SK-N-SH treated with all-trans-retinoic acid at 6 μM for 48 hours (cell line): ENCODE results near the gene CPA5.

Experiments used
- ATAC-seq: fragments of 200-7000 bp; cut with Tn5 transposase; 3 replicates; pipeline ENCODE4 v1.9.1; 2020; ENCODE audit warnings: mild to moderate bottlenecking, moderate library complexity
- ARNTL ChIP-seq: fragments of 450-650 bp; formaldehyde crosslinking; IDR thresholded peaks from 2 replicates; pipeline ENCODE4 v1.5.0; 2020; ENCODE audit warnings: low read depth, mild to moderate bottlenecking, moderate library complexity, borderline replicate concordance
- BACH2 ChIP-seq: fragments of 250-450 bp; sonication (Bioruptor Pico); IDR thresholded peaks from 2 replicates; pipeline ENCODE4 v1.9.0; 2021; ENCODE audit warnings: mild to moderate bottlenecking, borderline replicate concordance
- CSDC2 ChIP-seq: fragments of 250-450 bp; sonication (Bioruptor Pico); IDR thresholded peaks from 2 replicates; pipeline ENCODE4 v1.5.0; 2020; ENCODE audit warnings: mild to moderate bottlenecking, moderate library complexity
- ESRRG ChIP-seq: fragments of 250-450 bp; sonication (Bioruptor Pico); IDR thresholded peaks from 2 replicates; pipeline ENCODE4 v1.6.1; 2021; ENCODE audit warnings: mild to moderate bottlenecking
- GLIS3 ChIP-seq: fragments of 250-450 bp; sonication (Bioruptor Pico); IDR thresholded peaks from 2 replicates; pipeline ENCODE4 v1.5.0; 2020; ENCODE audit warnings: mild to moderate bottlenecking, moderate library complexity
- ISL1 ChIP-seq: fragments of 250-450 bp; sonication (Bioruptor Pico); IDR thresholded peaks from 2 replicates; pipeline ENCODE4 v2.1.2; 2022; ENCODE audit warnings: mild to moderate bottlenecking, moderate library complexity
- OSR1 ChIP-seq: fragments of 250-450 bp; sonication (Bioruptor Pico); IDR thresholded peaks from 2 replicates; pipeline ENCODE4 v1.8.0; 2022; ENCODE audit warnings: moderate library complexity, mild to moderate bottlenecking, inconsistent platforms
- PPARA ChIP-seq: fragments of 250-450 bp; sonication (Bioruptor Pico); IDR thresholded peaks from 2 replicates; pipeline ENCODE4 v1.5.0; 2020; ENCODE audit warnings: mild to moderate bottlenecking, borderline replicate concordance
- RARB ChIP-seq: fragments of 250-450 bp; sonication (Bioruptor Pico); IDR thresholded peaks from 2 replicates; pipeline ENCODE4 v1.8.0; 2021; ENCODE audit warnings: mild to moderate bottlenecking, moderate library complexity
- SNAI2 ChIP-seq: fragments of 250-450 bp; sonication (Bioruptor Pico); IDR thresholded peaks from 2 replicates; pipeline ENCODE4 v1.5.0; 2020; ENCODE audit warnings: mild to moderate bottlenecking, moderate library complexity
- TOX ChIP-seq: fragments of 250-450 bp; sonication (Bioruptor Pico); IDR thresholded peaks from 2 replicates; pipeline ENCODE4 v1.8.0; 2021; ENCODE audit warnings: mild to moderate bottlenecking, moderate library complexity, borderline replicate concordance
- ZC3H10 ChIP-seq: fragments of 250-450 bp; sonication (Bioruptor Pico); IDR thresholded peaks from 2 replicates; pipeline ENCODE4 v1.5.1; 2021; ENCODE audit warnings: mild to moderate bottlenecking, moderate library complexity
- ZFP3 ChIP-seq: fragments of 250-450 bp; sonication (Bioruptor Pico); IDR thresholded peaks from 2 replicates; pipeline ENCODE4 v1.5.0; 2020; ENCODE audit warnings: mild to moderate bottlenecking, moderate library complexity
- ZNF565 ChIP-seq: fragments of 450-650 bp; formaldehyde crosslinking; conservative IDR thresholded peaks from 2 replicates; pipeline ENCODE4 v1.5.0; 2020; ENCODE audit warnings: low read depth, mild to moderate bottlenecking, moderate library complexity
- ZNF70 ChIP-seq: fragments of 450-650 bp; formaldehyde crosslinking; IDR thresholded peaks from 2 replicates; pipeline ENCODE4 v1.5.0; 2020; ENCODE audit warnings: mild to moderate bottlenecking, moderate library complexity
- ZNF8 ChIP-seq: fragments of 450-650 bp; formaldehyde crosslinking; IDR thresholded peaks from 2 replicates; pipeline ENCODE4 v1.5.0; 2020; ENCODE audit warnings: mild to moderate bottlenecking, moderate library complexity
- TF ChIP-seq, protein P1 (sequence below): fragments of 250-450 bp; sonication (Bioruptor Pico); IDR thresholded peaks from 2 replicates; pipeline ENCODE4 v1.5.1; 2020; ENCODE audit warnings: low read depth, mild to moderate bottlenecking, moderate library complexity
- TF ChIP-seq, protein P2 (sequence below): fragments of 250-450 bp; sonication (Bioruptor Pico); IDR thresholded peaks from 2 replicates; pipeline ENCODE4 v1.8.0; 2020; ENCODE audit warnings: mild to moderate bottlenecking, moderate library complexity, borderline replicate concordance
- TF ChIP-seq, protein P3 (sequence below): fragments of 250-450 bp; sonication (Bioruptor Pico); IDR thresholded peaks from 2 replicates; pipeline ENCODE4 v1.5.0; 2020; ENCODE audit warnings: mild to moderate bottlenecking, moderate library complexity
- TF ChIP-seq, protein P4 (sequence below): fragments of 250-450 bp; sonication (Bioruptor Pico); IDR thresholded peaks from 2 replicates; pipeline ENCODE4 v1.8.0; 2021; ENCODE audit warnings: low read depth, mild to moderate bottlenecking, moderate library complexity, borderline replicate concordance
- TF ChIP-seq, protein P5 (sequence below): fragments of 250-450 bp; sonication (Bioruptor Pico); IDR thresholded peaks from 2 replicates; pipeline ENCODE4 v1.5.1; 2021; ENCODE audit warnings: mild to moderate bottlenecking, moderate library complexity

Gene CPA5

DNA sequence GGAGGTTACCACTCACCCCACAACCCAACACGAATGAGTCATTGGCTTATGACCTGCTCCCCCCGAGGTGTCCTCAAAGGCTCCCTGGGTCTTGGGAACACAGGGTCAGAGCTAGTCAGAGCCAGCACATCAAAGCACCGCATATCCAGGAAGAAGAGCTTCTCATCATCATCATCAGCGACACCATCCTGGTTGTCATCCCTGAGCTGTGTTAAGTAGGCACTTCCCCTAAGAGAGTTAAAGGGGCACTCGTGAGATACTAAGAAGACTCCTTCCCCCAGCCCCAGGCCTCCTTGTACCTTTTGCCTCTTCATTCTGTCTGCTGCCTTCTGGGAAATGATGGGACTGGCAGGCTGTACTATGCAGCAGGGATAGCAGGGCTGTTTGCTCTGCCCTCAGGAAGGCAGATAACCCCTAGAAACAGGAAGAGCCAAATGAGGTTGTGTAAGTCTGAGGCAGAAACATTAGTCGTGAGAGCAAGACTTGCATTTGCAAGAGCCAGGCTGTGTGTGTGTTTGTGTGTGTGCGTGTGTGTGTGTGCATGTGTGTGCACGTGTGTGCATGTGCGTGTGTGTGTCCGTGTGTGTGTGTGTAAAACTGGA lies 24.6 kb downstream of the CPA5 start (continued):
- TF ChIP-seq, protein P1, sequence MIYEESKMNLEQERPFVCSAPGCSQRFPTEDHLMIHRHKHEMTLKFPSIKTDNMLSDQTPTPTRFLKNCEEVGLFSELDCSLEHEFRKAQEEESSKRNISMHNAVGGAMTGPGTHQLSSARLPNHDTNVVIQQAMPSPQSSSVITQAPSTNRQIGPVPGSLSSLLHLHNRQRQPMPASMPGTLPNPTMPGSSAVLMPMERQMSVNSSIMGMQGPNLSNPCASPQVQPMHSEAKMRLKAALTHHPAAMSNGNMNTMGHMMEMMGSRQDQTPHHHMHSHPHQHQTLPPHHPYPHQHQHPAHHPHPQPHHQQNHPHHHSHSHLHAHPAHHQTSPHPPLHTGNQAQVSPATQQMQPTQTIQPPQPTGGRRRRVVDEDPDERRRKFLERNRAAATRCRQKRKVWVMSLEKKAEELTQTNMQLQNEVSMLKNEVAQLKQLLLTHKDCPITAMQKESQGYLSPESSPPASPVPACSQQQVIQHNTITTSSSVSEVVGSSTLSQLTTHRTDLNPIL (CRISPR knock-in tag), result 0 out of 2 replicates have a peak, but pooled peaks have one; percentile 23
- TF ChIP-seq CSDC2 (CRISPR knock-in tag), result peak; percentile 57; the same call in 1 of the 2 replicates

DNA sequence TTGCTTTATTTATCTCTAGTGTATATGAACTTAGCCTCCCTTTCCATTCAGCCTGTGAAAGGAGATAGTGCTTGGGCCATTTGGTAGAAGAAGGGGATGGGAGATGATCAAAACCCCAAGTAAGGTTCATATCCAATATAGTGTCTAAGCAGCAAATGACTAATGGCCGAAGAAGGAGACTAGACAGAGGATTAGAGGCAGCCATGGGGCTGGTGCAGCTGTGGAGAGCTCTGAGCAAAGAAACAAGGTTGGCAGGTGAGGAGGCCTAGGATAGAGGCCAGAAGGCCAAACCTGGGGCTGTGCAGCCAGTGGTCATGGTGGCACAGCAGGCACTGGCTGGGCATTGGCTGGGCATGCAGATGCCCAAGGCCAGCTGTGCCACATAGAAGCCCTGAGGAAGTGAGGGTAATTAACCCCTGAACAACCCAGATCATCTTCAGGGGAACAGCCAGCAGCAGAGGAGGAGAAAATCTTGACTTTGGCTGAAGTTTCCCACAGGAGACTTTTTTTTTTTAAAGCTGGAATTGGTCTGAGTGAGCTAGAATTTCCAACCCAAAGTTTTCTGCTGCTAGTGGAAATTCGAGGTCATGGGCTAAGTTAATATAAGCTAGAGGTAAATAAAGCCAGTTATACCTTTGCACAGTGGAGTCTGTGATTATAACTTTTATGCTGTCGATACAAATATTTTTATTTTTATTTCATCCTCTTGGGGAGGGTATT lies 25.4 kb downstream of the CPA5 start:
- TF ChIP-seq ZNF70 (CRISPR knock-in tag), result no peak
- TF ChIP-seq PPARA (CRISPR knock-in tag), result no peak
- TF ChIP-seq SNAI2 (CRISPR knock-in tag), result no peak
- TF ChIP-seq BACH2, result no peak
- no peak for TF ChIP-seq TOX
- no peak for TF ChIP-seq OSR1 (CRISPR knock-in tag)
- no peak for ATAC-seq

DNA sequence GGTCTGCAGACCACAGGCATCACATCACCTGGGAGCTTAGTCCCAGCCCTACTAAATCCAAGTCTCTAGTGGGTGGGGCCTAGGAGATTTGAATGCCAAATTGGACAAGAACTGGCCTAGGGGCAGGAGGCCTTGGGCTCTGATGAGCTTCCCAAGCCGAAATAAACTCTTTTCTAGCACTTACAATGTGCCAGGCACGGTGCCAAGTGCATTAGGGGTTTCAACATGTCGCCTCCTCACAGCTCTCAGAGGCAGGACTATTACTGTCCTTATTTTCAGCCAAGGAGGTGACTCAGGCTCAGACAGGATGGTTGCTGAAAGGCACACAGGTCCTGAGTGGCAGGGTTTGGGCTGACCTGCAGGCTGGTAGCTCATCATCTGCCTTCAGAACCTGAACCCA lies 26.4 kb downstream of the CPA5 start:
- no peak for ATAC-seq
- no peak for TF ChIP-seq OSR1 (CRISPR knock-in tag)
- no peak for TF ChIP-seq RARB (CRISPR knock-in tag)
- no peak for TF ChIP-seq ZFP3 (CRISPR knock-in tag)
- TF ChIP-seq ZNF565, result no peak
- TF ChIP-seq, protein P2, sequence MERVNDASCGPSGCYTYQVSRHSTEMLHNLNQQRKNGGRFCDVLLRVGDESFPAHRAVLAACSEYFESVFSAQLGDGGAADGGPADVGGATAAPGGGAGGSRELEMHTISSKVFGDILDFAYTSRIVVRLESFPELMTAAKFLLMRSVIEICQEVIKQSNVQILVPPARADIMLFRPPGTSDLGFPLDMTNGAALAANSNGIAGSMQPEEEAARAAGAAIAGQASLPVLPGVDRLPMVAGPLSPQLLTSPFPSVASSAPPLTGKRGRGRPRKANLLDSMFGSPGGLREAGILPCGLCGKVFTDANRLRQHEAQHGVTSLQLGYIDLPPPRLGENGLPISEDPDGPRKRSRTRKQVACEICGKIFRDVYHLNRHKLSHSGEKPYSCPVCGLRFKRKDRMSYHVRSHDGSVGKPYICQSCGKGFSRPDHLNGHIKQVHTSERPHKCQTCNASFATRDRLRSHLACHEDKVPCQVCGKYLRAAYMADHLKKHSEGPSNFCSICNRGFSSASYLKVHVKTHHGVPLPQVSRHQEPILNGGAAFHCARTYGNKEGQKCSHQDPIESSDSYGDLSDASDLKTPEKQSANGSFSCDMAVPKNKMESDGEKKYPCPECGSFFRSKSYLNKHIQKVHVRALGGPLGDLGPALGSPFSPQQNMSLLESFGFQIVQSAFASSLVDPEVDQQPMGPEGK (CRISPR knock-in tag), result no peak
- no peak for TF ChIP-seq PPARA (CRISPR knock-in tag)
- no peak for TF ChIP-seq ZNF8 (CRISPR knock-in tag)
- no peak for TF ChIP-seq ISL1 (CRISPR knock-in tag)
- TF ChIP-seq ESRRG (CRISPR knock-in tag), result no peak
- no peak for TF ChIP-seq TOX
- TF ChIP-seq, protein P3, sequence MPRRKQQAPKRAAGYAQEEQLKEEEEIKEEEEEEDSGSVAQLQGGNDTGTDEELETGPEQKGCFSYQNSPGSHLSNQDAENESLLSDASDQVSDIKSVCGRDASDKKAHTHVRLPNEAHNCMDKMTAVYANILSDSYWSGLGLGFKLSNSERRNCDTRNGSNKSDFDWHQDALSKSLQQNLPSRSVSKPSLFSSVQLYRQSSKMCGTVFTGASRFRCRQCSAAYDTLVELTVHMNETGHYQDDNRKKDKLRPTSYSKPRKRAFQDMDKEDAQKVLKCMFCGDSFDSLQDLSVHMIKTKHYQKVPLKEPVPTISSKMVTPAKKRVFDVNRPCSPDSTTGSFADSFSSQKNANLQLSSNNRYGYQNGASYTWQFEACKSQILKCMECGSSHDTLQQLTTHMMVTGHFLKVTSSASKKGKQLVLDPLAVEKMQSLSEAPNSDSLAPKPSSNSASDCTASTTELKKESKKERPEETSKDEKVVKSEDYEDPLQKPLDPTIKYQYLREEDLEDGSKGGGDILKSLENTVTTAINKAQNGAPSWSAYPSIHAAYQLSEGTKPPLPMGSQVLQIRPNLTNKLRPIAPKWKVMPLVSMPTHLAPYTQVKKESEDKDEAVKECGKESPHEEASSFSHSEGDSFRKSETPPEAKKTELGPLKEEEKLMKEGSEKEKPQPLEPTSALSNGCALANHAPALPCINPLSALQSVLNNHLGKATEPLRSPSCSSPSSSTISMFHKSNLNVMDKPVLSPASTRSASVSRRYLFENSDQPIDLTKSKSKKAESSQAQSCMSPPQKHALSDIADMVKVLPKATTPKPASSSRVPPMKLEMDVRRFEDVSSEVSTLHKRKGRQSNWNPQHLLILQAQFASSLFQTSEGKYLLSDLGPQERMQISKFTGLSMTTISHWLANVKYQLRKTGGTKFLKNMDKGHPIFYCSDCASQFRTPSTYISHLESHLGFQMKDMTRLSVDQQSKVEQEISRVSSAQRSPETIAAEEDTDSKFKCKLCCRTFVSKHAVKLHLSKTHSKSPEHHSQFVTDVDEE (CRISPR knock-in tag), result no peak
- TF ChIP-seq BACH2, result no peak
- TF ChIP-seq, protein P4, sequence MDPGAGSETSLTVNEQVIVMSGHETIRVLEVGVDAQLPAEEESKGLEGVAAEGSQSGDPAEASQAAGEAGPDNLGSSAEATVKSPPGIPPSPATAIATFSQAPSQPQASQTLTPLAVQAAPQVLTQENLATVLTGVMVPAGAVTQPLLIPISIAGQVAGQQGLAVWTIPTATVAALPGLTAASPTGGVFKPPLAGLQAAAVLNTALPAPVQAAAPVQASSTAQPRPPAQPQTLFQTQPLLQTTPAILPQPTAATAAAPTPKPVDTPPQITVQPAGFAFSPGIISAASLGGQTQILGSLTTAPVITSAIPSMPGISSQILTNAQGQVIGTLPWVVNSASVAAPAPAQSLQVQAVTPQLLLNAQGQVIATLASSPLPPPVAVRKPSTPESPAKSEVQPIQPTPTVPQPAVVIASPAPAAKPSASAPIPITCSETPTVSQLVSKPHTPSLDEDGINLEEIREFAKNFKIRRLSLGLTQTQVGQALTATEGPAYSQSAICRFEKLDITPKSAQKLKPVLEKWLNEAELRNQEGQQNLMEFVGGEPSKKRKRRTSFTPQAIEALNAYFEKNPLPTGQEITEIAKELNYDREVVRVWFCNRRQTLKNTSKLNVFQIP, result no peak
- no peak for TF ChIP-seq ZNF70 (CRISPR knock-in tag)
- TF ChIP-seq, protein P1 (CRISPR knock-in tag), result no peak
- TF ChIP-seq, protein P5, sequence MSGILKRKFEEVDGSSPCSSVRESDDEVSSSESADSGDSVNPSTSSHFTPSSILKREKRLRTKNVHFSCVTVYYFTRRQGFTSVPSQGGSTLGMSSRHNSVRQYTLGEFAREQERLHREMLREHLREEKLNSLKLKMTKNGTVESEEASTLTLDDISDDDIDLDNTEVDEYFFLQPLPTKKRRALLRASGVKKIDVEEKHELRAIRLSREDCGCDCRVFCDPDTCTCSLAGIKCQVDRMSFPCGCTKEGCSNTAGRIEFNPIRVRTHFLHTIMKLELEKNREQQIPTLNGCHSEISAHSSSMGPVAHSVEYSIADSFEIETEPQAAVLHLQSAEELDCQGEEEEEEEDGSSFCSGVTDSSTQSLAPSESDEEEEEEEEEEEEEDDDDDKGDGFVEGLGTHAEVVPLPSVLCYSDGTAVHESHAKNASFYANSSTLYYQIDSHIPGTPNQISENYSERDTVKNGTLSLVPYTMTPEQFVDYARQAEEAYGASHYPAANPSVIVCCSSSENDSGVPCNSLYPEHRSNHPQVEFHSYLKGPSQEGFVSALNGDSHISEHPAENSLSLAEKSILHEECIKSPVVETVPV (CRISPR knock-in tag), result no peak
- no peak for TF ChIP-seq ARNTL
- no peak for TF ChIP-seq ZC3H10 (CRISPR knock-in tag)
- TF ChIP-seq GLIS3 (CRISPR knock-in tag), result no peak
- TF ChIP-seq, all 23 proteins: peak for 0
